Hepatocyte (in vitro differentiated cells): ENCODE measurements around the gene C16orf96.

Source experiments
- CTCF ChIP-seq: fragments of 200-600 bp; sonication (generic); IDR thresholded peaks from 2 replicates; pipeline ENCODE4 v1.5.1; 2016; ENCODE audit warnings: antibody characterized with exemption, mild to moderate bottlenecking; ENCODE audit not compliant: poor library complexity
- EZH2 ChIP-seq: fragments of 200-600 bp; sonication (generic); IDR thresholded peaks from 2 replicates; pipeline ENCODE4 v1.6.1; 2016; ENCODE audit warnings: antibody characterized with exemption, mild to moderate bottlenecking, borderline replicate concordance
- EZH2phosphoT487 ChIP-seq: fragments of 200-600 bp; sonication (generic); IDR thresholded peaks from one replicate; pipeline ENCODE4 v1.6.1; 2018; ENCODE audit warnings: antibody characterized with exemption, mild to moderate bottlenecking, low read depth, moderate library complexity; ENCODE audit not compliant: unreplicated experiment, severe bottlenecking

GRCh38 chr16:4515611-4516233, 40.4 kb upstream of the C16orf96 start:
- TF ChIP-seq CTCF (no peak), EZH2 (no peak), EZH2phosphoT487 (no peak)
